GM18511 (cell line): ENCODE data around the gene JPT1.
"Not testable (repeated sequence)": the region's sequence is repeated elsewhere in the genome, so short reads cannot be mapped to it uniquely, and the experiment has no call there.

Source experiments
- ATAC-seq: cut with Tn5 transposase; IDR thresholded peaks from one replicate; pipeline ENCODE4 v1.9.1; 2021; ENCODE audit warnings: mild to moderate bottlenecking, moderate library complexity; ENCODE audit not compliant: unreplicated experiment

The JPT1 gene

GRCh38 chr17:75154195-75155106 lies at the start of gene JPT1:
TSS of gene JPT1 (minus strand) at chr17:75154512. CDS start at chr17:75154397, 115 bp downstream.
- ATAC-seq = peak; percentile 96

GRCh38 chr17:75199886-75200618 lies 45.7 kb upstream of the JPT1 start:
- ATAC-seq = no peak

- no peak for ATAC-seq
Measured at GRCh38 chr17:75194879-75195278, 40.6 kb upstream of the JPT1 start.

GRCh38 chr17:75191584-75191983 lies 37.3 kb upstream of the JPT1 start:
- ATAC-seq = no peak

GRCh38 chr17:75188614-75189013 lies 34.3 kb upstream of the JPT1 start:
- no peak for ATAC-seq

GRCh38 chr17:75183999-75184884 lies 29.9 kb upstream of the JPT1 start:
- no peak for ATAC-seq

GRCh38 chr17:75182569-75183436 lies 28.5 kb upstream of the JPT1 start, which contains the start of gene SUMO2:
TSS of gene SUMO2 (minus strand) at chr17:75182959. CDS start at chr17:75182834, 125 bp downstream.
- peak; percentile 77 for ATAC-seq

GRCh38 chr17:75182319-75182568 lies 27.9 kb upstream of the JPT1 start:
- peak; percentile 19 for ATAC-seq

GRCh38 chr17:75181608-75182318 lies 27.5 kb upstream of the JPT1 start:
- ATAC-seq = no peak

GRCh38 chr17:75181110-75181509 lies 26.8 kb upstream of the JPT1 start:
- ATAC-seq = no peak

GRCh38 chr17:75178453-75178852 lies 24.1 kb upstream of the JPT1 start:
- no peak for ATAC-seq

GRCh38 chr17:75176625-75177024 lies 22.3 kb upstream of the JPT1 start:
- ATAC-seq = no peak

GRCh38 chr17:75174996-75175395 lies 20.7 kb upstream of the JPT1 start:
- no peak for ATAC-seq

- ATAC-seq = no peak
Measured at GRCh38 chr17:75173526-75173925, 19.2 kb upstream of the JPT1 start.

GRCh38 chr17:75168998-75169397 lies 14.7 kb upstream of the JPT1 start:
- no peak for ATAC-seq

GRCh38 chr17:75164606-75165005 lies 10.3 kb upstream of the JPT1 start:
- not testable (repeated sequence) for ATAC-seq

- no peak for ATAC-seq
Measured at GRCh38 chr17:75163074-75163473, 8.8 kb upstream of the JPT1 start.

- no peak for ATAC-seq
Measured at GRCh38 chr17:75160211-75160610, 5.9 kb upstream of the JPT1 start.

GRCh38 chr17:75159196-75160031 lies 5.1 kb upstream of the JPT1 start:
- no peak for ATAC-seq
